ENCODE results near the gene ARL6IP4.

Gene ARL6IP4

DNA sequence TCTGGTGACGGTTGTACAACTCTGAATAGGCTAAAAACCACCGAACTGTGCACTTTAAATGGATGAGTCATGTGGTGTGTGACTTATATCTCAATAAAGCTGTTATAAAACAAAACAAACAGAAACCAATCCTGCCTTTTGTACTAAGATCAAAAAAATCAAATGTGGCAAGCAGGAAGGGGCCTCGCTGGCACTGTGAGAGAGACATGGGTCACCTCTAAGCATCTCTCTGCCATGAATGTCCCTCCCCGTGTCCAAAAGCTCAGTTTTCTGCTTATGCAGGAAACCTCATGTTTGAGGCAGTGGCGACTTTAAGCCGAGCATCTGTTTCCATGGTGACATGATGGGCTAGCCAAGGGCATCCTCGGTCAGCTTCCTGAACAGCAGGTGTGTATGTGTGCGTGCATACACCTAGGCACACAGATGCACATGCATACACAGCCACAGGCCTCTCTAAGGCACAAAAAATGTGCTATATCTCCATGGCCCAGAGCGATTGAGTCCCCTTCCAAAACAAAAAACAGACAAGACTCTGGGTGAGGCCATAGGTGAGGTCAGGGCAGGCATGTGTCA lies 44.4 kb downstream of the ARL6IP4 start:
- no peaks in the 10 kb centered on the region for H3K36me3 Mint-ChIP-seq (ENCODE audit: low read depth)
- peaks cover 24% of the 10 kb centered on the region for H3K4me1 Mint-ChIP-seq (ENCODE audit: low read depth)
- no peaks in the 10 kb centered on the region for H3K27me3 Mint-ChIP-seq
- peak overlapping the region; percentile 58 for H3K27ac Mint-ChIP-seq
- peak overlapping the region; percentile 60 for H3K4me3 Mint-ChIP-seq
- H3K9me3 Mint-ChIP-seq: no peaks in the 10 kb centered on the region

DNA sequence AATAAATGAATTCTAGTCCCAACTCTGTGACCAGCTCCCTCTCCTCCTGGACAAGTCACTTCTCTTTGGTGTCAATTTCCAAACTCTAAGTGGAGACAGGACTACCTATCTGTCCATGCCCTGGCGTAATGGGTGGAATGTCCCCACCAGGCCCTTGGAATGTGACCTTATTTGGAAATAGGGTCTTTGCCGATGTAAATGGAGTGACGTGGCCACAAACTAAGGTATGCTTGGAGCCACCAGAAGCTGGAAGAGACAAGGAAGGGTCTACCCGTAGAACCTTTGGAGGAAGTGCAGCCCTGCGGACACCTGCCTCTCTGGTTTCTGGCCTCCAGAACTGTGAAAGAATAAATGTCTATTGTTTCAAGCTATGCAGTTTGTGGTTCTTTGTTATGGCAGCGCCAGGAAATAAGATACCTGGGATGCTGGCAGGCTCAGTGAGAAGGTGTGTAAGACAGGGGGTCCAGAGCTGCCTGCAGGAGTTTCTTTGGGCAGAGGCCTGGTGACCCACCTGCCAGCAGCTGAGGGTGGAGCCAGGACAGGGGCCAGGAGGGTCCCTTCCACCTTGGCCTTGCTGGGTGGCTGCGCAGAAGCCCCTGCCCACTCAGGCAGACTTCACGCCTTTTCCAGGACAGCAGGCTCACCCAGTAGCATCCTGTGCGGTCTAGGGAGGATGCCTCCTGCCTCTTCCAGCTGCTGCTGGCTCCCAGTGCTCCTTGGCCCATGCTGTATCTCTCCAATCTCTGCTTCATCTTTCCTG lies 45.8 kb downstream of the ARL6IP4 start:
- Mint-ChIP-seq H3K4me3 (no peak overlapping the region), H3K4me1 (ENCODE audit: low read depth) (peaks cover 24% of the 10 kb centered on the region), H3K27ac (no peak overlapping the region), H3K9me3 (no peaks in the 10 kb centered on the region), H3K36me3 (ENCODE audit: low read depth) (no peaks in the 10 kb centered on the region), H3K27me3 (no peaks in the 10 kb centered on the region)

DNA sequence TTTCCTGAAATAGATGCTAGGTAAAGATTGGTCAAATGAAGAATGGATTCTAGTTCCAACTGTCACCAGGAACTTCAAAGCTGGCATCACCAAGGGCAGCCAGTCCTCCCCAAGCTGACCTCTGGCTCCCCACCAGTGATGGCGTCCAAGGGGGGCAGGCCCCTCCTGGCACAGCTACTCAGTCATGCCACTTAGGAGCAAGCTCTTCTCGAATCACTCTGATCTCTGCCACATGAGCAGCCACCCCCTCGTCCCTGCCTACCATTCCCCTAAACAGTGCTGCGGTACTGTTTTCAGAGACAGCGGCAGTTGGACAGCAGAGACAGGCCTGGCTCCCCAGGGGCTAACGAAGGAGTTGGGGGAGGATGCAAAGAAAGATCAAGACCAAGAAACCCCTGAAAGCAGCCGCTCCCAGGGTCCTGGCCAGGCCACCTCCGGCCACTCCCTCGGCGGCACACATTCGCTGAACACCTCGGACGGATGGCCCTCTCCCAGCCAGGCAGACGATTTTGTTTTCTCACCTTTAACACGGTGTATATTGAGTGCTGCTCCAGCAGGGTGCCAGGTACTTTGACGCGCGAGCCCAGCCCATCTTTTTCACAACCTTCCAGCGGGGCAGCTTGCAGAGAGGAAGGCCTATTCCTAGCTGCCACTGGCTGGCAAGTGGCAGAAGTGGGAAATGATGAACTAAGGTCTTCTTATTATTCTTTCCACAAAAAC lies 47.4 kb downstream of the ARL6IP4 start:
- Mint-ChIP-seq H3K27ac (no peak overlapping the region), H3K9me3 (no peaks in the 10 kb centered on the region), H3K4me3 (no peak overlapping the region)

DNA sequence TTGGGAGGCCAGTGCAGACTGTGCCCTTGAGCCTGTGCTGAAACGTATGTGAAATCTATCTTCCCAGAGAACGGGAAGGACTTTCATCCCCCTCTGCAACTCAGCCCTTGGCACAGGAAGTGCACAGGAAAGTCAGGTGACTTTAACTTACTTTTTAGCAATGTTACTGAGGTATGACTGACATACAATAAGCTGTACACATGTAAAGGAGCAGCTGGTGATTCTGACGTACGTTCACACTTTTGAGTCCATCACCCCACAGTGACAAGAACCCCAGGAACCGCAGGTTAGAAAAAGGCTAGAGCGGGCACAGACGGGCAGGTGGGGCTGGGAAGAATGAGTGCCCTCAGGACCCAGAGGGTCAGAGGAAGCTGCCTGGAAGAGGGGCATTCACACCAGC lies 48.0 kb downstream of the ARL6IP4 start:
- Mint-ChIP-seq H3K4me3 (no peak overlapping the region), H3K27ac (no peak overlapping the region), H3K4me1 (ENCODE audit: low read depth) (peaks cover 26% of the 10 kb centered on the region), H3K9me3 (no peaks in the 10 kb centered on the region), H3K27me3 (no peaks in the 10 kb centered on the region), H3K36me3 (ENCODE audit: low read depth) (peaks cover under 1% of the 10 kb centered on the region)

More for the DNA sequence above, 47.4 kb downstream of the ARL6IP4 start:
- Mint-ChIP-seq H3K27me3 (no peaks in the 10 kb centered on the region), H3K4me1 (ENCODE audit: low read depth) (peaks cover 24% of the 10 kb centered on the region), H3K36me3 (ENCODE audit: low read depth) (no peaks in the 10 kb centered on the region)

DNA sequence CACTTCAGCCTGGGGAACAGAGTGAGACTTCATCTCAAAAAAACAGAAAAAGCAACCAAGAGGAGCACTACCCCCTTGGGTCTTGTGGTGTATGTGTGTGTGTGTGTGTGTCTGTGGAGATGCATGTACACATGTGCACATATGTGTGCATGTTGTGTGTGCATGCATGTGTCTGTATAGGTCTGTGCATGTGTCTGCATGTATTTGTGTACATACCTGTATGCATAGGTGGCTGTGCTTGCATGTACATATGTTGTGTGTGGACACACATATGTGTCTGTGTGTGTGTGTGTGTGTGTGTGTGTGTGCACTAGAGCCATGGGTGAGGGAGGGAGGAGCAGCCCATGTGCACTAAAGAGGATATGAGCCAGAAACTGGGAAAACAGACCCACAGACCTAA lies 49.1 kb downstream of the ARL6IP4 start:
- Mint-ChIP-seq H3K9me3 (no peaks in the 10 kb centered on the region), H3K4me3 (no peak overlapping the region), H3K36me3 (ENCODE audit: low read depth) (peaks cover 6% of the 10 kb centered on the region), H3K4me1 (ENCODE audit: low read depth) (peaks cover 26% of the 10 kb centered on the region), H3K27me3 (no peaks in the 10 kb centered on the region), H3K27ac (no peak overlapping the region)

DNA sequence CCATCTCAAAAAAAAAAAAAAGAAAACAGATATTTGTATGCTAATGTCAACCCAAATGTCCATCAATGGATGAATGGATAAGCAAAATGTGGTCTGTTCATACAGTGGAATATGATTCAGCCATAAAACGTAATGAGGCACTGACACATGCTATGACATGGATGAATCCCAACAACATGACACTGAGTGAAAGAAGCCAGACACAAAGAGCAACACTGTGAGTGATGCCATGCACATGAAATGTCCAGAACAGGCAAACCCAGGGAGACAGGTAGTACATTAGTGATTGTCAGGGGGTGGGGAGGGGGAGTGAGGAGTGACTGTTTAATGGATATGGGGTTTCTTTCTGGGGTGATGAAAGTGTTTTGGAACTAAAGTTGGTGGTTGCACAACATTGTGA lies 50.2 kb downstream of the ARL6IP4 start:
- Mint-ChIP-seq H3K27ac (peak overlapping the region; percentile 11), H3K36me3 (ENCODE audit: low read depth) (peaks cover 6% of the 10 kb centered on the region), H3K4me3 (no peak overlapping the region), H3K9me3 (no peaks in the 10 kb centered on the region), H3K27me3 (no peaks in the 10 kb centered on the region), H3K4me1 (ENCODE audit: low read depth) (peaks cover 24% of the 10 kb centered on the region)

DNA sequence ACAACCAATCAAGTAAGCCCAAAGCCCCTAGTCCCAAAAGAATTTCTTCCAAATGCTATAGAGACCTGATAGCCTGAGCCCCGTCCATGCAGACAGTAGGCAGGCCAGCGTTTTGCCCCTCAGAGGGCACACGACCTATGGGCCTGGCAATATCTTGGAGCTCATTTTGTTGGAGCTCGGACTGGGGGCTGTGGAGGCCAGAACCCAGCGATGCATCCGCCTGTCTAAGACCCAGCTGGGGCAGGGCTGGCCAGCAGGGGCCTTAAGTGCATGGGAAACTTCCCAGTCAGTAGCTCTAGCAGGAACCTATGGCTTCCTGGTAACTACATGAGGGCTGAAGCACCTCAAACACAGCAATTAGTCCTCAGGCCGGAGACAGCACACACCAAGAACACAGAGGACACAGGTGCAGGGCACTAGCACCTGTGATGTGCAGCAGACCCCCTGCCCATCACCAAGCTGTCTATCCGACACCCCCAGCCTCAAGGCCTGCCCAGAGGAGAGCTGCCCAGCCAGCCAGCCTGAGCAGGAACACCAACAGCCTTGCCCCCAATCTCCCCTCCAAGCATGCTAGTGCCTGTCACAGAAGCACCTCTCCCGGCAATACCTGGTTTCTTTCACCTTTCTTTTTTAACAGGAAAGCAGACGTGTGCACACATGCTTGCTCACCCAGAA lies 50.8 kb downstream of the ARL6IP4 start:
- H3K27ac Mint-ChIP-seq: no peak overlapping the region
- no peaks in the 10 kb centered on the region for H3K27me3 Mint-ChIP-seq
- H3K9me3 Mint-ChIP-seq: no peaks in the 10 kb centered on the region
- H3K4me1 Mint-ChIP-seq (ENCODE audit: low read depth): peaks cover 23% of the 10 kb centered on the region
- peaks cover 6% of the 10 kb centered on the region for H3K36me3 Mint-ChIP-seq (ENCODE audit: low read depth)
- no peak overlapping the region for H3K4me3 Mint-ChIP-seq

Measured in stimulated activated naive CD8-positive, alpha-beta T cell treated with anti-CD3 and anti-CD28 coated beads, Interleukin-15, Interleukin-2, amounts not matched to agents 100 ng/mL and 50 ng/mL, for 24 hours (primary cell).